ENCODE data around the gene KDM6A. TPM values are rescaled to one million over a fixed set of nuclear protein-coding genes. Genes with fewer than 3 reads are reported as not detected.

Gene KDM6A
- total RNA-seq, 1 donor from 2014 or later: 15.4 TPM

Other genes with a start within 250 kb of the KDM6A start
- gene DUSP21, start 29.2 kb upstream of the KDM6A start, total RNA-seq: not detected in 2 replicates

Measured in pulmonary artery endothelial cell (primary cell).